GM18508 (cell line): Measurements from ENCODE around the gene XRCC6.
"Not testable (repeated sequence)": the region's sequence is repeated elsewhere in the genome, so short reads cannot be mapped to it uniquely, and the experiment has no call there.

Experiments used
- ATAC-seq: cut with Tn5 transposase; IDR thresholded peaks from one replicate; pipeline ENCODE4 v1.9.1; 2021; ENCODE audit warnings: moderate number of reproducible peaks; ENCODE audit not compliant: insufficient read depth, unreplicated experiment

XRCC6 gene

DNA sequence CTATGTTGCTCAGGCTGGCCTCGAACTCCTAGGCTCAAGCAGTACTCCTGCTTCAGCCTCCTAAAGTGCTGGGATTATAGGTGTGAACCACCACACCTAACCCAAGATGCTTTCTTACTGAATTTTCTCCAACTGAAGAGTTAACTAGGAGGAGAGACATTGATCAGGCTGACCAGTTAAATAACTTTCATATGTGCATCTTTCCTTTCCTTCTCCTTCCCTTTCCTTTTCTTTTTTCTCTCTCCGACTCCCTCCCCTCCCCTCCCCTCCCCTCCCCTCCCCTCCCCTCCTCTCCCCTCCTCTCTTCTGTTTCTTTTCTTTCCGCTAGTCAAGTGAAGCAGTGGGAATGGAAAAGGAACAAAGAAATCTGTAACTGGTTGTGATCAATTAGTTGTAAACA is 26.7 kb downstream of the XRCC6 start:
- ATAC-seq: no peak

DNA sequence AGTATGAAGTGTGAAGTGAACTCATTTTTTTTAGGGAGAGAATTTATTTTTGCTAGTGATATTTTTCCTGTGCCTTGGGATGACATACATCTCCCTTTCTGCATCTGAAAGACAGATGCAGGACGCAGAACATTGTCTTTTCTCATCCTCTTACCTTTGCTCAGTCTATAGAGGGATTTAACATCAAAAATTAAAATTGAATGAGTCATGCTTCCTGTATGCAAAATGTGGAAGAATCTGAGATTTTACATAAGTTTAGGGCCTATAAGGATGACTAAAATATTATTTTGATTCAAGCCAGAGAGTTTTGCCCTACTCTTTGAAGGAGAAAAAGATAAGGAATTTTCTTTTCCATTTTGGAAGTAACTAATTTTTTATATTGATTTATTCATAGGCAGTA is 27.3 kb downstream of the XRCC6 start:
- no peak for ATAC-seq

- no peak for ATAC-seq
Observed at GRCh38 chr22:41650229-41650628, 29.1 kb downstream of the XRCC6 start.

GRCh38 chr22:41650821-41651220 is 29.7 kb downstream of the XRCC6 start:
- no peak for ATAC-seq

DNA sequence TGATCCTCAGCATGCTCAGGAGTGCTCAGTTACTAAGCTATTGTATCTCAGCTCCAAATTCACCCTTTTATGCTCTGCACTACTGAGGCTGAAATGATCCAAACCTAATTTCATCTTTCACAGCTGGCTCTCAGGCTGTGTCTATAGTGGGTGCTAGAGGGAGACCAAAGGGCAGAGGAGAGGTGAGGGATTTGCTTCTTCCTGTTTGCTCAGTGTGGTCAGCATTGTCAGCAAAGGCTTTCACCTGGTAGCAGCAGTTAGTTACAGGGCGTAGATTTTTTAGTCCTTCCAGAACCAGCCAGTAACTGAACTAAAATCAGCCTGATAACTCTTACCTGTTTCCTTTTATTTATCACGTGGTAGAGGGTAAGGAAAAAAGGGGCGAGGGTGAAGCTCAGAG is 33.2 kb downstream of the XRCC6 start:
- ATAC-seq: no peak

DNA sequence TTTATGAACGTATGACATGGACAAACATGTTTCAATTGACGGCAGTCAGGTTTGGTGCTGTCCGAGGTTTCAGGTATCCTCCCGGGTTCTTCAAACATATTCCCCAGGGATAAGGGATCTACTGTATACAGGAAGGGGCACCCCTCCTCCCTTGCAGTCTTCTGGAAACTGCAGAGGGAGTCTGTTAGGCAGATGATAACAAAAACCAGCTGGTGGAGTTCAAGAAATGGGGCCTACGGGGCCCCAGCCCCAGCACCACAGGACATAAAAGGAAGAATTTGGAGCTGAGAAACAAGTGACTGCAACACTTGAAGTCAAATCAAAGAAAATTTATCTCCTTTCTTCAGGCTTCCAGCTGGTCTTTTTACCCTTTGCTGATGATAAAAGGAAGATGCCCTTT is 35.5 kb downstream of the XRCC6 start:
- ATAC-seq: no peak

DNA sequence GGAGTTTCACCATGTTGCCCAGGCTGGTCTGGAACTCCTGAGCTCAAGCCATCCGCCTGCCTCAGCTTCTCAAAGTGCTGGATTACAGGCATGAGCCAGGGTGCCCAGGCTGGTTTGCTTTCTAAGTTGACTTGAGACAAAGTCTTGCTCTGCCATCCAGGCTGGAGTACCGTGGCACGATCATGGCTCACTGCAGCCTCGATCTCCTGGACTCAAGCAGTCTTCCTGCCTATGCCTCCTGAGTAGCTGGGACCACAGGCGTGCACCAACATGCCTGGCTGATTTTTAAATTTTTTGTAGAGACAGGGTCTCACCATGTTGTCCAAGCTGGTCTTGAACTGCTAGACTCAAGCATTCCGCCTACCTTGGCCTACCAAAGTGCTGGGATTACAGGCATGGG is 36.6 kb downstream of the XRCC6 start:
- no peak for ATAC-seq

GRCh38 chr22:41658869-41659268 is 37.8 kb downstream of the XRCC6 start:
- ATAC-seq: no peak

- no peak for ATAC-seq
Observed at GRCh38 chr22:41659941-41660340, 38.8 kb downstream of the XRCC6 start.

GRCh38 chr22:41660416-41660815 is 39.3 kb downstream of the XRCC6 start:
- no peak for ATAC-seq

DNA sequence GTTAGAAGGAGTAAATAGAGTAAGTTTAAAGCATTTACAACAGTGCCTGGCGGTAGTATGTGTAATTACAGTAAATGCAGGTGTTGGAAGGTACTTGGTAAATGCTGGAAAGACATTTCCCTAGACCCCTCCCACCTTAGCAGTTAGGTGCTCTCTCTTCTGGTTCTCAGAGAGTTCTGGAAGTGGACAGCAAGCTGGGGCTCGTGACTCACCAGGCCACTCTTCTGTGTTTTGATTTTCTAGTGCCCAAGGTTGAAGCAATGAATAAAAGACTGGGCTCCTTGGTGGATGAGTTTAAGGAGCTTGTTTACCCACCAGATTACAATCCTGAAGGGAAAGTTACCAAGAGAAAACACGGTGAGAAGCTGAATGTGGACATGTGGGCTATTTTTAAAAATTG is 40.0 kb downstream of the XRCC6 start:
- ATAC-seq: no peak

DNA sequence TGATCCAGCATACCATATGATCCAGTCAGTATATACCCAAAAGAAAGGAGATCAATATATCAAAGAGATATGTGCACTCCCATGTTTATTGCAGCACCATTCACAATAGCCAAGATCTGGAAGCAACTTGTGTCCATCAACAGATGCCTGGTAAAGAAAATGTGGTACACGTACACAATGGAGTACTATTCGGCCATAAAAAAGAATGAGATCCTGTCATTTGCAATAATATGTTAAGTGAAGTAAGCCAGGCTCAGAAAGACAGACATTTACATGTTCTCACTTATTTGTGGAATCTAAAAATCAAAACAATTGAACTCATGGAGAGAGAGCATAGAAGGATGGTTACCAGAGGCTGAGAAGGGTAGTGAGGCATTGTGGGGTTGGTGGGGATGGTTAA is 40.6 kb downstream of the XRCC6 start:
- no peak for ATAC-seq

GRCh38 chr22:41663594-41663993 is 42.5 kb downstream of the XRCC6 start:
- not testable (repeated sequence) for ATAC-seq

GRCh38 chr22:41664490-41664889 is 43.4 kb downstream of the XRCC6 start:
- ATAC-seq: no peak

GRCh38 chr22:41664951-41665350 is 43.9 kb downstream of the XRCC6 start:
- ATAC-seq: no peak

DNA sequence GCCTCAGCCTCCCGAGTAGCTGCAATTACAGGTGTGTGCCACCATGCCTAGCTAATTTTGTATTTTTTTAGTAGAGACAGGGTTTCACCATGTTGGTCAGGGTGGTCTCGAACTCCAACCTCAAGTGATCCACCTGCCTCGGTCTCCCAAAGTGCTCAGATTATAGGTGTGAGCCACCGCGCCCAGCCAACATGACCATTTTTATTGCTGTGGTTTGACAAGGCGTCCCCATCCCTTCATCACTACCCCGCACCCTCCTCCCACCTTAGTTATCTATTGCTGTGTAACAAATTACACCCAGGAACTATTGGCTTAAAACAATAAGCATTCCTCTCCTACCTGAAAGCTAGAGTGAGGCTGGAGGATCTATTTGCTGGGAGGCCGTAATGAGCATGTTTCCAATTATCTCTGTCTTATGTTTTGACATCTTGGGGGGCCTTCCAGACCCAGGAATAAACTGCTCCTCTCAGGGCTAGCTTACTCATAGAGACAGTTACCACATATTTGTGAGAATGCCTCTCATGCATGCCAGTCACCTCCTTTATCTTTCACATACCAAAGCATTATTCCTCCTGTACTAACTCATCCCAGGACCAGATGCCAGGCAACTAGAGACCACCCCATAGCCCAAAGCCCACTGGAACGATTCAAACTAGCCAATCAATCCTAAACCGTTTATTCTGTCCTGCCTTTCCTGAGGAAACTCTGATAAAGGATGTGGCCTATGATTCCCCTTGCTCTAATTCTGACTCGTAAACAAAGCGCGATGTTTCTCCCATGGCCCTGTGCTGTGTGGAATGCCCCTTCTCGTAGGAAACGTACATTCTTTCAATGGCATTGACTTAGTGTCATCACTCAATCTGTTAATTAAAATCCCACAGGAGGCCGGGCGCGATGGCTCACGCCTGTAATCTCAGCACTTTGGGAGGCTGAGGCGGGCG is 48.1 kb downstream of the XRCC6 start:
- ATAC-seq: no peak

DNA sequence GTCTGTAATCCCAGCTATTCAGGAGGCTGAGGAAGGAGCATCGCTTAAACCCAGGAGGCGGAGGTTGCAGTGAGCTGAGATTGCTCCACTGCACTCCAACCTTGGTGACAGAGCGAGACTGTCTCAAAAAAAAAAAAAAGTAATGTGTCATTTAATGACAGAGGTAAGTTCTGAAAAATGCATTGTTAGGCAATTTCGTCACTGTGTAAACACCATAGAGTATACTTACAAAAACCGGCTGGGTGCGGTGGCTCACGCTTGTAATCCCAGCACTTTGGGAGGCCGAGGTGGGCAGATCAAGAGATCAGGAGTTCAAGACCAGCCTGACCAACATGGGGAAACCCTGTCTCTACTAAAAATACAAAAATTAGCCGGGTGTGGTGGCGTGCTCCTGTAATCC is 51.0 kb downstream of the XRCC6 start:
- ATAC-seq: not testable (repeated sequence)

- ATAC-seq: no peak
Observed at GRCh38 chr22:41672780-41673509, 51.9 kb downstream of the XRCC6 start.

GRCh38 chr22:41674846-41675340 is 53.8 kb downstream of the XRCC6 start:
- ATAC-seq: no peak

GRCh38 chr22:41676134-41676533 is 55.0 kb downstream of the XRCC6 start:
- no peak for ATAC-seq

GRCh38 chr22:41681616-41682015 is 60.5 kb downstream of the XRCC6 start:
- no peak for ATAC-seq
